Tibial artery (tissue), 4 donors: ENCODE data around the gene CCDC102B.
A peak's percentile ranks its signal among the peaks of the same experiment; 100 is the strongest.

ENCODE experiments used
- DNase-seq, 2 donors: peaks; one replicate each; pipeline ENCODE4 v3.0.0-alpha.2; 2019
- H3K27ac ChIP-seq, 2 donors: fragments of 200-600 bp; sonication (generic) in 1 of 2; 1 replicate in 1 of 2; 2 replicates in 1 of 2; pipeline ENCODE4 v1.5.1; 2018 to 2019; ENCODE audit warnings: mild to moderate bottlenecking in 1 of 2
- H3K27me3 ChIP-seq, 2 donors: fragments of 200-600 bp; sonication (generic) in 1 of 2; one replicate each; pipeline versions ENCODE4 v1.5.1 to v1.6.0; 2016 to 2019
- H3K36me3 ChIP-seq, 3 donors: fragments of 200-600 bp; sonication (generic) in 2 of 3; one replicate each; pipeline ENCODE4 v1.5.1; 2016 to 2019; ENCODE audit warnings: mild to moderate bottlenecking in 2 of 3
- H3K4me1 ChIP-seq, 4 donors: fragments of 200-600 bp; sonication (generic) in 2 of 4; 1 replicate in 3 of 4; 2 replicates in 1 of 4; pipeline ENCODE4 v1.5.1; 2016 to 2019
- H3K4me3 ChIP-seq, 2 donors: fragments of 200-600 bp; sonication (generic) in 1 of 2; 1 replicate in 1 of 2; 2 replicates in 1 of 2; pipeline ENCODE4 v1.5.1; 2018 to 2019; ENCODE audit warnings: mild to moderate bottlenecking in 2 of 2
- H3K9me3 ChIP-seq, 3 donors: fragments of 200-600 bp; sonication (generic) in 1 of 3; one replicate each; pipeline ENCODE4 v1.5.1; 2016 to 2019
- CTCF ChIP-seq, 2 experiments: fragments of 200-600 bp in 1 of 2; fragments of 450-650 bp in 1 of 2; IDR thresholded peaks; one replicate each; pipeline ENCODE4 v1.5.1; 2017 to 2019; ENCODE audit warnings: antibody characterized with exemption in 2 of 2, mild to moderate bottlenecking in 1 of 2, moderate library complexity in 1 of 2
- intact Hi-C: fragments of 100-400 bp; cut with DNase I; formaldehyde crosslinking; loops from one replicate; pipeline ENCODE4 v1.15.0; 2023; ENCODE audit warnings: low total_unique reads

The CCDC102B gene

DNA sequence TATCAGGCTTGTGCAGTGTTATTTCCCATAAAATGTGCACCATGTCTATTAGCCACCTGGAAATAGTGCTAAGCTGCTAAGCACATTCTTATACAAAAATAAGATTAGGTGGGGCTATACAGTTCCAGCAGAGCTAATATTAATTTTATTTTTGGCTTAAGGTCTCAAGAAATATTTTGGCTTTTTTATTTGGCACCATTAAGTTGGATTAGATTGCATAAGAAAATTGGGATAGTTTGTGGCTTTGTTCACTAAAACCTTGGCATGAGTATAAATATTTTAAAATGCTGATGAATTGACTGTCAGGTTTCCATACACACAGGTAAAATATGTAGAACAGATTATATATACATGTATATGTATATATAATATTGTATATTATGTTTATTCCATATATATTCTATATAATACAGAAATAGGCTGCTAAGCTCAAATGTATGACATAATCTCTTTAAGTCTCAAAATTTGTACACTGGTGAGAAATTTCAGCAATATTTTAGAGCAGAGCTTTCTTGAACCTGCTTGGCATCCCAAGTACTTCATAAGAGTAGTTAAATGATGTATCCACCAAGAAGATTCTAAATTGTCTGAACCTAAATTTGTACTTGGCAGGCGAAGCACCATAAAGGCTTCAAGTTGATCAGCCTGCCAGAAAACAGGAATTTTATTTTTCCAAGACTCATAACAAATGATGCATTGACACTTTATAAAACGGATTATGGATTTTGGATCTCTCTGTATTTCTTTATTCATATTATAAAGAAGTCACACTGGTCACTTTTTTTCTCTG lies 32.6 kb downstream of the CCDC102B start:
- intact Hi-C loops = no loop called here
- H3K9me3 ChIP-seq = no peaks in the 10 kb centered on the region
- H3K4me1 ChIP-seq = peaks cover 0 to 5% (median 0%) of the 10 kb centered on the region in 4 donors
- DNase-seq = no peak
- no peaks in the 10 kb centered on the region for H3K36me3 ChIP-seq
- TF ChIP-seq CTCF (IDR thresholded peaks at IDR 0.05) = no peak
- H3K27ac ChIP-seq = no peak overlapping the region
- H3K4me3 ChIP-seq = no peak overlapping the region
- no peaks in the 10 kb centered on the region for H3K27me3 ChIP-seq

- peaks cover 0 to 5% (median 0%) of the 10 kb centered on the region in 4 donors for H3K4me1 ChIP-seq
- intact Hi-C loops = no loop called here
- H3K36me3 ChIP-seq = no peaks in the 10 kb centered on the region
- no peak for DNase-seq
- no peak for TF ChIP-seq CTCF (IDR thresholded peaks at IDR 0.05)
- no peaks in the 10 kb centered on the region for H3K27me3 ChIP-seq
- no peak overlapping the region for H3K27ac ChIP-seq
- H3K4me3 ChIP-seq = no peak overlapping the region
- H3K9me3 ChIP-seq = no peaks in the 10 kb centered on the region
Observed at GRCh38 chr18:68833756-68834155, 35.9 kb downstream of the CCDC102B start.

DNA sequence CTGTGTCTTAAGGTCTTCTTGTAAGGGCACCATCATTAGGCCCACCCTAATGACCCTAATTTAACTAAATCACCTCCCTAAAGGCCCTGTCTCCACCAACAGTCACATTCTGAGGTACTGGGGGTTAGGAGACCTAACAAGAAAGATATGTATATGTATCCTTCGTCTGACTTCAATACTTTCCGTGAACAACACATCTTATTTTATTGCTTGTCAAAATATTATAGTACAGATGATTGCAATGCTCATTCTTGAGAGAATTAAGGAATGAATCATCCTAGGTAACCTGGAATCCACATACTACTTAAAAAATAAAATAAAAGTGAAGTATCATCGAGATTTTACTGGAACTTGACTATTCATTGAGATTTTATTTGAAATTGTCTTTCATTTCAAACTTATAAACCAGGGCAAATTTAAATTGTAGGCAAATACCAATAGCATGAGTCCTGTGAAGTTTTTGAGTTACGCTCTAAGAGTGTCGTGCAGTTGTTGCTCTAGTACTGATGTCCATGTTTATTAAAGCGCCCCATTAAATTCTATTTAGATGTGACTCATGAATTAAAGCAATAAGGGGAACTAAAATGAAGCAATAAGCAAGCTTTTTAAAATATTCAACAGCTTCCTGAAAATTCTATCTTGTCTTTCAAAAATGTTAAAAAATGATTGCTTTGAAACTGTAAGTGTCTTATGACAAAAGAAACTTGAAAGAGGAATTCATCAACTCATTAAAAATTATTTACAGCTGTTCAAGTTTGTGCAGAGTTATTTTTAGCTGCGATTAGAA lies 40.0 kb downstream of the CCDC102B start:
- H3K27ac ChIP-seq = no peak overlapping the region
- intact Hi-C loops = no loop called here
- H3K4me3 ChIP-seq = no peak overlapping the region
- no peaks in the 10 kb centered on the region for H3K27me3 ChIP-seq
- peaks cover 0 to 11% (median 0%) of the 10 kb centered on the region in 4 donors for H3K4me1 ChIP-seq
- no peak for DNase-seq
- H3K36me3 ChIP-seq = no peaks in the 10 kb centered on the region
- no peaks in the 10 kb centered on the region for H3K9me3 ChIP-seq
- no peak for TF ChIP-seq CTCF (IDR thresholded peaks at IDR 0.05)

GRCh38 chr18:68839701-68840100 lies 41.8 kb downstream of the CCDC102B start:
- H3K27ac ChIP-seq = no peak overlapping the region
- H3K9me3 ChIP-seq = no peaks in the 10 kb centered on the region
- H3K4me3 ChIP-seq = no peak overlapping the region
- peaks cover 0 to 11% (median 0%) of the 10 kb centered on the region in 4 donors for H3K4me1 ChIP-seq
- no peak for TF ChIP-seq CTCF (IDR thresholded peaks at IDR 0.05)
- intact Hi-C loops = no loop called here
- no peaks in the 10 kb centered on the region for H3K27me3 ChIP-seq
- H3K36me3 ChIP-seq = no peaks in the 10 kb centered on the region
- DNase-seq = no peak

DNA sequence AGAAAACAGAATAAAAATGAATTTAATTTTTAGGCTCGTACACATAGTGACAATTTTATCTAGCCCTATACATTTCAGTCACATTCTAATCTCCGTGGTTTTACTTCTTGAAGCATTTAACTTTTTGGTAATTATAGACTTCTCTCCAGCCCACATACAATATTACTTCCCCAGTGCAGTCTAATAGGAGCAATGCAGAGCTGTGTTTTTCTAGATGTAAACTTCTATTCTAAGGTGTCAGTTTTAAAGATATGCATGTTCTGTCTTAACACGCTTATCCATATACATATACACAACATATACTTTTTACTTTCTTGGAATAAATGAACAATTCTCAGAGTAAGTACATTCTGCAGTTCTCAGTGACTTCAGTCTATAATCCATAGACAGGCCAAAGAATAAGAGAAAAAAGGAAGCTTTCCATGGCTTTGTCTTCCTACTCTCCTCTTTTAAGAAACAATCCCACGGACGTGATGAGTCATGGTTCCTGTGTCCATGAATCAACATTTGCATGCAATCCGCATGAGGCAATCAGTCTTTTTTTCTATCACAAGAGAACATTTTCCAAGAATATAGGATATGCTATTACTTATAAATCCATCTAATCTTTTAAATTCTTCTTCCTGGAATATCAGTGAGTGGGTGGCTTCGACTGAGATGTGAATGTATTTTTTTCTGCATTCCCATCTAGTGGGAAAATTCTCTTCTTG lies 42.8 kb downstream of the CCDC102B start:
- Histone ChIP-seq H3K4me3 (no peak overlapping the region), H3K27me3 (no peaks in the 10 kb centered on the region), H3K9me3 (no peaks in the 10 kb centered on the region), H3K4me1 (peaks cover 0 to 11% (median 0%) of the 10 kb centered on the region in 4 donors), H3K27ac (no peak overlapping the region), H3K36me3 (no peaks in the 10 kb centered on the region)
- intact Hi-C loops = no loop called here
- DNase-seq = peak in 1 of 2 donors; percentile 65
- TF ChIP-seq CTCF (IDR thresholded peaks at IDR 0.05) = no peak
